SK-N-SH (cell line): ENCODE results near the gene EIF5. TPM values are rescaled to one million over a fixed set of nuclear protein-coding genes. Genes with fewer than 3 reads are reported as not detected.
A peak's percentile ranks its signal among the peaks of the same experiment; 100 is the strongest.

Experiments used
- CTCF ChIA-PET: fragments of 300-600, 350-600 bp; formaldehyde crosslinking; extraction: SDS; loops from one replicate; lab custom pipeline; 2021; lab: Yijun Ruan, JAX
- POLR2A ChIA-PET: fragments of 350-600 bp; sonication (Branson Sonifier 250); formaldehyde crosslinking; extraction: SDS; loops from one replicate; lab custom pipeline; 2020; ENCODE audit warnings: antibody characterized with exemption, inconsistent platforms; lab: Yijun Ruan, JAX
- DNase-seq: peaks from one replicate; pipeline ENCODE4 v3.0.0; 2012
- H2AFZ ChIP-seq: fragments of 200-600 bp; sonication (generic); 2 replicates; pipeline ENCODE4 v1.8.1; 2016; ENCODE audit warnings: antibody characterized with exemption, mild to moderate bottlenecking, low read depth
- H3F3A ChIP-seq: fragments of 200-600 bp; sonication (generic); replicated peaks from 2 replicates; pipeline ENCODE3; 2016; ENCODE audit warnings: antibody characterized with exemption, mild to moderate bottlenecking; ENCODE audit not compliant: insufficient read depth
- H3K27ac ChIP-seq, 2 experiments: fragments of 200-500 bp in 1 of 2; fragments of 200-600 bp in 1 of 2; sonication (Bioruptor generic) in 1 of 2; sonication (generic), shearing (Covaris generic) in 1 of 2; 2 replicates each; pipeline versions ENCODE4 v1.5.1 to v1.6.1; 2014 to 2016; ENCODE audit warnings: low read depth in 2 of 2, inconsistent platforms in 1 of 2, low read length in 1 of 2, mild to moderate bottlenecking in 1 of 2, mixed read lengths in 1 of 2
- H3K27me3 ChIP-seq: fragments of 200-600 bp; sonication (generic), shearing (Covaris generic); 2 replicates; pipeline ENCODE4 v1.6.1; 2016; ENCODE audit warnings: mixed run types; ENCODE audit not compliant: insufficient read depth
- H3K36me3 ChIP-seq, 2 experiments: fragments of 200-500 bp in 1 of 2; fragments of 200-600 bp in 1 of 2; sonication (Bioruptor generic) in 1 of 2; sonication (generic) in 1 of 2; replicated peaks in 1 of 2; 2 replicates each; pipeline versions ENCODE3 to v1.5.1; 2014 to 2016; ENCODE audit warnings: low read length in 1 of 2, mild to moderate bottlenecking in 1 of 2; ENCODE audit not compliant: insufficient read depth in 2 of 2, control insufficient read depth in 1 of 2
- H3K4me1 ChIP-seq, 2 experiments: fragments of 200-500 bp in 1 of 2; fragments of 200-600 bp in 1 of 2; sonication (Bioruptor generic) in 1 of 2; sonication (generic), shearing (Covaris generic) in 1 of 2; 2 replicates each; pipeline versions ENCODE4 v1.5.1 to v1.6.1; 2014 to 2016; ENCODE audit warnings: low read depth in 1 of 2, low read length in 1 of 2, mixed run types in 1 of 2; ENCODE audit not compliant: insufficient read depth in 2 of 2, control insufficient read depth in 1 of 2
- H3K4me2 ChIP-seq: fragments of 200-600 bp; sonication (generic), shearing (Covaris generic); 2 replicates; pipeline ENCODE4 v1.6.1; 2017; ENCODE audit warnings: mixed run types
- H3K4me3 ChIP-seq, 2 experiments: fragments of 200-500 bp in 1 of 2; fragments of 200-600 bp in 1 of 2; sonication (Bioruptor generic) in 1 of 2; sonication (generic), shearing (Covaris generic) in 1 of 2; 2 replicates each; pipeline versions ENCODE4 v1.5.1 to v1.8.1; 2014 to 2016; ENCODE audit warnings: low read depth in 2 of 2, inconsistent platforms in 1 of 2, low read length in 1 of 2, mild to moderate bottlenecking in 1 of 2, mixed read lengths in 1 of 2, moderate library complexity in 1 of 2
- H3K79me2 ChIP-seq: fragments of 200-600 bp; sonication (generic); 2 replicates; pipeline ENCODE4 v1.8.1; 2017; ENCODE audit warnings: mild to moderate bottlenecking; ENCODE audit not compliant: insufficient read depth
- H3K9ac ChIP-seq: fragments of 200-600 bp; sonication (generic); 2 replicates; pipeline ENCODE4 v1.6.1; 2017; ENCODE audit warnings: mixed run types
- H3K9me2 ChIP-seq: fragments of 200-600 bp; sonication (generic); 2 replicates; pipeline ENCODE4 v1.6.1; 2017; ENCODE audit warnings: mixed run types
- H3K9me3 ChIP-seq: fragments of 200-600 bp; sonication (generic); 2 replicates; pipeline ENCODE4 v1.6.1; 2017; ENCODE audit warnings: mixed run types, mild to moderate bottlenecking, moderate library complexity
- H4K20me1 ChIP-seq: fragments of 200-600 bp; sonication (generic); 2 replicates; pipeline ENCODE4 v1.6.1; 2017; ENCODE audit warnings: mild to moderate bottlenecking, mixed run types; ENCODE audit not compliant: insufficient read depth
- EZH2phosphoT487 ChIP-seq: fragments of 200-600 bp; sonication (generic); IDR thresholded peaks from 2 replicates; pipeline ENCODE4 v1.6.1; 2017; ENCODE audit warnings: low read depth, mixed run types, mild to moderate bottlenecking, antibody characterized with exemption, moderate library complexity, borderline replicate concordance
- JUND ChIP-seq: IDR thresholded peaks from 2 replicates; pipeline ENCODE4 v1.4.0; 2012
- MEF2A ChIP-seq: IDR thresholded peaks from 2 replicates; pipeline ENCODE4 v1.4.0; 2012; ENCODE audit warnings: low read depth, borderline replicate concordance
- MXI1 ChIP-seq: IDR thresholded peaks from 2 replicates; pipeline ENCODE4 v1.6.1; 2012; ENCODE audit warnings: mild to moderate bottlenecking, low read depth, low read length, improper control_type of control experiment
- NRF1 ChIP-seq: IDR thresholded peaks from 2 replicates; pipeline ENCODE4 v1.6.1; 2012; ENCODE audit warnings: low read depth, mild to moderate bottlenecking, low read length
- SMC3 ChIP-seq: IDR thresholded peaks from 2 replicates; pipeline ENCODE4 v1.6.1; 2012; ENCODE audit warnings: low read depth, low read length, improper control_type of control experiment
- WGBS: methylation state at CpG from one replicate; pipeline ENCODE4 v1.1.6; 2017; ENCODE audit warnings: low lambda C conversion rate; 5-methylcytosine and 5-hydroxymethylcytosine counted together
- polyA plus RNA-seq, 3 experiments: library from polyadenylated mRNA; depleted of rRNA; stranded (reverse); fragments of >200 nt; gene quantifications; 2 replicates each; pipeline ENCODE4 v1.2.3, GENCODE V29; 2012
- TF ChIP-seq, protein P1 (sequence below): IDR thresholded peaks from 2 replicates; pipeline ENCODE4; 2012
- TF ChIP-seq, protein P2 (sequence below): fragments of 150-350 bp; IDR thresholded peaks from 2 replicates; pipeline ENCODE4 v1.6.1; 2016; ENCODE audit warnings: mild to moderate bottlenecking, low read depth, low read length
- TF ChIP-seq, protein P3 (sequence below): fragments of 200-600 bp; sonication (generic); IDR thresholded peaks from 2 replicates; pipeline ENCODE4 v1.6.1; 2017; ENCODE audit warnings: antibody characterized with exemption, mild to moderate bottlenecking, moderate library complexity

Gene EIF5
- polyA plus RNA-seq, 1 of the 3 experiments (the other 2 are of a cell fraction) = 127 TPM

DNA sequence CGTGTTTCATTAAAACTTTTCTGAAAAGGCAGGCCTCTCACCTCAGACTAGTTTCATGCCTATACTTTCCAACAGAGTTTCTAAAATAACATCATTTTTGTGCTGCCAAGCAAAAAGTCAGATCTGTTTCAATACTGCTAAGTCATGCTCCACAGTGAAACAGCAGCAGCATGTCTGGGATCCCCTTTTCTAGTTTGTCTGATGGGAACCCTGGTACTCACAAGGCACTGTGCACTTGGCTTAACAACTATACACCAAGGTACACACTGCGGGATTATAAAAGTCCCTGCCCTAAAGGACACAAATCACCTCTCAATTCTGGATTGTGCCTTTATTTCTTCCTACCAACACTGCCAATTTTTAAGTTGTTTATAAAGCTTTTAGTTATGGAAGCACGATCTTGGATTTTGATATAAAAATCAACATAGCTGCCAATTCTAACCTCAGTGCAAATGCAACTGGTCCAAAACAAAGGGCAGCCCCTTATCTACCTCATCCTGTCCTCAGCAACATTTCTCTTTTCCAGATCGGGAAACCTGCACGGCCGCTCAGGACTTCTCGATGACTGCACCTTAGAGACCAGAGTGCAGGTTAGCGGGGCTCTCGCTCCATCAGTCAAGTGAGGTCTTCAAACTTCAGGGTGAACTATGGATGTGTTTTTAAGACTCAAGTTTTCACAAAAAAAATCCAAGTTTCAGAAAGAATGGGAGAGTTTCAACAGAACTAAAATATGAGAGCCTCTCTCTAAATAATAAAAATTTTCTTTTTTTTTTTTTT, 1.7 kb upstream of the EIF5 start:
- Histone ChIP-seq H3K9ac (peak overlapping the region; percentile 9; the same call in 1 of the 2 replicates), H3K36me3 (peaks cover 21 to 23% of the 10 kb centered on the region in 2 experiments), H4K20me1 (peaks cover 26% of the 10 kb centered on the region), H3K79me2 (peaks cover 44% of the 10 kb centered on the region), H3K27ac (peak overlapping the region in 1 of 2 experiments; percentile 98; a peak in 2 of 4 replicates), H3K4me1 (peaks cover 12 to 15% of the 10 kb centered on the region in 2 experiments), H3F3A (peaks cover 13% of the 10 kb centered on the region), H3K4me3 (no peak overlapping the region), H2AFZ (no peak overlapping the region), H3K9me3 (no peaks in the 10 kb centered on the region), H3K27me3 (no peaks in the 10 kb centered on the region), H3K9me2 (no peaks in the 10 kb centered on the region), H3K4me2 (peak overlapping the region; percentile 96)
- no peak for DNase-seq
- ChIA-PET POLR2A (no interaction called here), CTCF (interaction anchor here (1.0 to 2.3 kb wide), 3 partner anchors 40 to 189 kb away, joined by 3 to 9 read pairs (median 3); no protein-coding TSS in a partner anchor)
- TF ChIP-seq, protein P1, sequence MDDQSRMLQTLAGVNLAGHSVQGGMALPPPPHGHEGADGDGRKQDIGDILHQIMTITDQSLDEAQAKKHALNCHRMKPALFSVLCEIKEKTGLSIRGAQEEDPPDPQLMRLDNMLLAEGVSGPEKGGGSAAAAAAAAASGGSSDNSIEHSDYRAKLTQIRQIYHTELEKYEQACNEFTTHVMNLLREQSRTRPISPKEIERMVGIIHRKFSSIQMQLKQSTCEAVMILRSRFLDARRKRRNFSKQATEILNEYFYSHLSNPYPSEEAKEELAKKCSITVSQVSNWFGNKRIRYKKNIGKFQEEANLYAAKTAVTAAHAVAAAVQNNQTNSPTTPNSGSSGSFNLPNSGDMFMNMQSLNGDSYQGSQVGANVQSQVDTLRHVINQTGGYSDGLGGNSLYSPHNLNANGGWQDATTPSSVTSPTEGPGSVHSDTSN = no peak
- TF ChIP-seq JUND (no peak), EZH2phosphoT487 (no peak), MXI1 (no peak), NRF1 (no peak), SMC3 (no peak), MEF2A (no peak)
- TF ChIP-seq, protein P2, sequence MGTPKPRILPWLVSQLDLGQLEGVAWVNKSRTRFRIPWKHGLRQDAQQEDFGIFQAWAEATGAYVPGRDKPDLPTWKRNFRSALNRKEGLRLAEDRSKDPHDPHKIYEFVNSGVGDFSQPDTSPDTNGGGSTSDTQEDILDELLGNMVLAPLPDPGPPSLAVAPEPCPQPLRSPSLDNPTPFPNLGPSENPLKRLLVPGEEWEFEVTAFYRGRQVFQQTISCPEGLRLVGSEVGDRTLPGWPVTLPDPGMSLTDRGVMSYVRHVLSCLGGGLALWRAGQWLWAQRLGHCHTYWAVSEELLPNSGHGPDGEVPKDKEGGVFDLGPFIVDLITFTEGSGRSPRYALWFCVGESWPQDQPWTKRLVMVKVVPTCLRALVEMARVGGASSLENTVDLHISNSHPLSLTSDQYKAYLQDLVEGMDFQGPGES = no peak
- TF ChIP-seq, protein P3, sequence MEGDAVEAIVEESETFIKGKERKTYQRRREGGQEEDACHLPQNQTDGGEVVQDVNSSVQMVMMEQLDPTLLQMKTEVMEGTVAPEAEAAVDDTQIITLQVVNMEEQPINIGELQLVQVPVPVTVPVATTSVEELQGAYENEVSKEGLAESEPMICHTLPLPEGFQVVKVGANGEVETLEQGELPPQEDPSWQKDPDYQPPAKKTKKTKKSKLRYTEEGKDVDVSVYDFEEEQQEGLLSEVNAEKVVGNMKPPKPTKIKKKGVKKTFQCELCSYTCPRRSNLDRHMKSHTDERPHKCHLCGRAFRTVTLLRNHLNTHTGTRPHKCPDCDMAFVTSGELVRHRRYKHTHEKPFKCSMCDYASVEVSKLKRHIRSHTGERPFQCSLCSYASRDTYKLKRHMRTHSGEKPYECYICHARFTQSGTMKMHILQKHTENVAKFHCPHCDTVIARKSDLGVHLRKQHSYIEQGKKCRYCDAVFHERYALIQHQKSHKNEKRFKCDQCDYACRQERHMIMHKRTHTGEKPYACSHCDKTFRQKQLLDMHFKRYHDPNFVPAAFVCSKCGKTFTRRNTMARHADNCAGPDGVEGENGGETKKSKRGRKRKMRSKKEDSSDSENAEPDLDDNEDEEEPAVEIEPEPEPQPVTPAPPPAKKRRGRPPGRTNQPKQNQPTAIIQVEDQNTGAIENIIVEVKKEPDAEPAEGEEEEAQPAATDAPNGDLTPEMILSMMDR = no peak
- WGBS = 85% methylated on average over 9 of the region's 9 CpGs
